ENCODE results near the gene KCNA3. TPM values are rescaled to one million over a fixed set of nuclear protein-coding genes. Genes with fewer than 3 reads are reported as not detected.

The KCNA3 gene
- total and polyA plus RNA-seq, 9 of the 15 experiments (the other 6 are each of a cell fraction or from before 2014, with no cell fraction given): not detected

- no peak for TF ChIP-seq ZNF318 (IDR thresholded peaks at IDR 0.05; ENCODE audit: borderline replicate concordance in 1 of 2, low read depth in 1 of 2)
Observed at GRCh38 chr1:110626889-110627288, 47.9 kb downstream of the KCNA3 start (continued).

Other genes with a start within 250 kb of the KCNA3 start
- not detected in 2 replicates for gene PROK1, start 223.8 kb downstream of the KCNA3 start, total RNA-seq (2014; rRNA removed)
- gene PROK1, start 223.8 kb downstream of the KCNA3 start, total RNA-seq (2014; rRNA removed; fragmentation: Illumina TruSeq; extraction: Trizol): not detected in 2 replicates
- gene PROK1, start 223.8 kb downstream of the KCNA3 start, total RNA-seq (2015; rRNA removed; fragmentation: Illumina TruSeq; extraction: Trizol): not detected in 2 replicates
- not detected in 2 replicates for gene PROK1, start 223.8 kb downstream of the KCNA3 start, total RNA-seq (2021)
- 0.09 TPM in 1 of 2 replicates, not detected in the other for gene PROK1, start 223.8 kb downstream of the KCNA3 start, polyA plus RNA-seq (2011; rRNA removed)
- not detected in 2 replicates for gene PROK1, start 223.8 kb downstream of the KCNA3 start, polyA plus RNA-seq (2014; fragmentation: Illumina TruSeq; extraction: Trizol)
- gene PROK1, start 223.8 kb downstream of the KCNA3 start, polyA plus RNA-seq (2014; fragmentation: Nextera tagmentation; extraction: Ambion mirVana): not detected
- 0.15 TPM in 1 of 2 replicates, not detected in the other for gene PROK1, start 223.8 kb downstream of the KCNA3 start, polyA plus RNA-seq (2014; rRNA removed)
- gene KCNA10, start 155.8 kb downstream of the KCNA3 start, total RNA-seq (2014; rRNA removed): not detected in 2 replicates
- not detected in 2 replicates for gene KCNA10, start 155.8 kb downstream of the KCNA3 start, total RNA-seq (2014; rRNA removed; fragmentation: Illumina TruSeq; extraction: Trizol)
- not detected in 2 replicates for gene KCNA10, start 155.8 kb downstream of the KCNA3 start, total RNA-seq (2015; rRNA removed; fragmentation: Illumina TruSeq; extraction: Trizol)
- gene KCNA10, start 155.8 kb downstream of the KCNA3 start, total RNA-seq (2021): not detected in 2 replicates
- not detected in 2 replicates for gene KCNA10, start 155.8 kb downstream of the KCNA3 start, polyA plus RNA-seq (2011; rRNA removed)
- gene KCNA10, start 155.8 kb downstream of the KCNA3 start, polyA plus RNA-seq (2014; fragmentation: Illumina TruSeq; extraction: Trizol): not detected in 2 replicates
- gene KCNA10, start 155.8 kb downstream of the KCNA3 start, polyA plus RNA-seq (2014; fragmentation: Nextera tagmentation; extraction: Ambion mirVana): not detected
- not detected in 2 replicates for gene KCNA10, start 155.8 kb downstream of the KCNA3 start, polyA plus RNA-seq (2014; rRNA removed)
- gene KCNA2, start 68.6 kb downstream of the KCNA3 start, total RNA-seq (2014; rRNA removed): not detected in 2 replicates
- gene KCNA2, start 68.6 kb downstream of the KCNA3 start, total RNA-seq (2014; rRNA removed; fragmentation: Illumina TruSeq; extraction: Trizol): not detected in 2 replicates
- not detected in 2 replicates for gene KCNA2, start 68.6 kb downstream of the KCNA3 start, total RNA-seq (2015; rRNA removed; fragmentation: Illumina TruSeq; extraction: Trizol)
- not detected in 2 replicates for gene KCNA2, start 68.6 kb downstream of the KCNA3 start, total RNA-seq (2021)
- not detected in 2 replicates for gene KCNA2, start 68.6 kb downstream of the KCNA3 start, polyA plus RNA-seq (2011; rRNA removed)
- not detected in 2 replicates for gene KCNA2, start 68.6 kb downstream of the KCNA3 start, polyA plus RNA-seq (2014; fragmentation: Illumina TruSeq; extraction: Trizol)
- not detected for gene KCNA2, start 68.6 kb downstream of the KCNA3 start, polyA plus RNA-seq (2014; fragmentation: Nextera tagmentation; extraction: Ambion mirVana)
- not detected in 2 replicates for gene KCNA2, start 68.6 kb downstream of the KCNA3 start, polyA plus RNA-seq (2014; rRNA removed)
- gene CD53, start 198.2 kb upstream of the KCNA3 start, total RNA-seq (2014; rRNA removed): 63.5 and 79.5 TPM in 2 replicates
- gene CD53, start 198.2 kb upstream of the KCNA3 start, total RNA-seq (2014; rRNA removed; fragmentation: Illumina TruSeq; extraction: Trizol): 105 and 109 TPM in 2 replicates
- gene CD53, start 198.2 kb upstream of the KCNA3 start, total RNA-seq (2015; rRNA removed; fragmentation: Illumina TruSeq; extraction: Trizol): 206 and 220 TPM in 2 replicates
- gene CD53, start 198.2 kb upstream of the KCNA3 start, total RNA-seq (2021): 68.2 and 79.5 TPM in 2 replicates
- gene CD53, start 198.2 kb upstream of the KCNA3 start, polyA plus RNA-seq (2011; rRNA removed): 144 and 443 TPM in 2 replicates
- 121 and 131 TPM in 2 replicates for gene CD53, start 198.2 kb upstream of the KCNA3 start, polyA plus RNA-seq (2014; fragmentation: Illumina TruSeq; extraction: Trizol)
- gene CD53, start 198.2 kb upstream of the KCNA3 start, polyA plus RNA-seq (2014; fragmentation: Nextera tagmentation; extraction: Ambion mirVana): 100 to 1,000 TPM; 161 to 172 TPM
- 106 and 112 TPM in 2 replicates for gene CD53, start 198.2 kb upstream of the KCNA3 start, polyA plus RNA-seq (2014; rRNA removed)